Measurements from ENCODE around the gene PCED1B. TPM values are rescaled to one million over a fixed set of nuclear protein-coding genes. Genes with fewer than 3 reads are reported as not detected.
A peak's percentile ranks its signal among the peaks of the same experiment; 100 is the strongest.

Gene PCED1B
- total RNA-seq, 6 donors from 2014 or later, result 4.6 to 53.4 (median 11.7) TPM

- DNase-seq (no peak), ATAC-seq (ENCODE audit: low FRiP score in 2 of 2) (no peak)
- no peaks in the 10 kb centered on the region for H3K36me3 ChIP-seq
- H3K4me3 ChIP-seq, result no peak overlapping the region
- WGBS, 2 donors, result 86 to 90% methylated on average over 1 of the region's 1 CpG
- TF ChIP-seq CTCF (IDR thresholded peaks at IDR 0.05) (no peak), EP300 (IDR thresholded peaks at IDR 0.05) (no peak), POLR2A (IDR thresholded peaks at IDR 0.05) (no peak), POLR2AphosphoS5 (IDR thresholded peaks at IDR 0.05) (no peak)
- H3K9me3 ChIP-seq, result no peaks in the 10 kb centered on the region
- peaks cover 21 to 61% (median 42%) of the 10 kb centered on the region in 4 donors for H3K4me1 ChIP-seq
- H3K27ac ChIP-seq, result peak overlapping the region in 1 of 4 donors; percentile 44
- no peaks in the 10 kb centered on the region for H3K27me3 ChIP-seq
Measured at GRCh38 chr12:47084172-47084571, 4.8 kb downstream of the PCED1B start.

- peak in 1 of 2 donors; percentile 35 for DNase-seq
- TF ChIP-seq POLR2AphosphoS5 (IDR thresholded peaks at IDR 0.05), result peak in 1 of 2 donors; percentile 54
- TF ChIP-seq POLR2A (IDR thresholded peaks at IDR 0.05), result peak in 1 of 4 donors; percentile 24
- TF ChIP-seq EP300 (IDR thresholded peaks at IDR 0.05), result no peak
- no peak for TF ChIP-seq CTCF (IDR thresholded peaks at IDR 0.05)
- 33 to 55% methylated on average over 6 of the region's 6 CpGs for WGBS, 2 donors
- Histone ChIP-seq H3K9me3 (no peaks in the 10 kb centered on the region), H3K4me3 (no peak overlapping the region), H3K27ac (peak overlapping the region in 2 of 4 donors; percentile 4 to 63), H3K36me3 (no peaks in the 10 kb centered on the region), H3K27me3 (no peaks in the 10 kb centered on the region), H3K4me1 (peaks cover 20 to 61% (median 41%) of the 10 kb centered on the region in 4 donors)
- peak in 1 of 2 donors; percentile 50 for ATAC-seq (ENCODE audit: low FRiP score in 2 of 2)
Measured at GRCh38 chr12:47085815-47086252, 6.4 kb downstream of the PCED1B start.

- TF ChIP-seq CTCF (IDR thresholded peaks at IDR 0.05) (no peak), EP300 (IDR thresholded peaks at IDR 0.05) (no peak), POLR2A (IDR thresholded peaks at IDR 0.05) (no peak), POLR2AphosphoS5 (IDR thresholded peaks at IDR 0.05) (no peak)
- no peaks in the 10 kb centered on the region for H3K9me3 ChIP-seq
- no peak overlapping the region for H3K27ac ChIP-seq
- H3K36me3 ChIP-seq, result no peaks in the 10 kb centered on the region
- ATAC-seq (ENCODE audit: low FRiP score in 2 of 2), result no peak
- H3K4me3 ChIP-seq, result no peak overlapping the region
- 69 to 87% methylated on average over 2 of the region's 2 CpGs for WGBS, 2 donors
- H3K4me1 ChIP-seq, result peaks cover 13 to 49% (median 28%) of the 10 kb centered on the region in 4 donors
- DNase-seq, result no peak
- H3K27me3 ChIP-seq, result no peaks in the 10 kb centered on the region
Measured at GRCh38 chr12:47087088-47087688, 7.8 kb downstream of the PCED1B start.

- Histone ChIP-seq H3K4me1 (peaks cover 4 to 38% (median 20%) of the 10 kb centered on the region in 4 donors), H3K36me3 (no peaks in the 10 kb centered on the region), H3K4me3 (no peak overlapping the region), H3K27me3 (no peaks in the 10 kb centered on the region), H3K27ac (peak overlapping the region in 2 of 4 donors; percentile 31 to 42), H3K9me3 (no peaks in the 10 kb centered on the region)
- DNase-seq (no peak), ATAC-seq (ENCODE audit: low FRiP score in 2 of 2) (no peak)
- 54 to 55% methylated on average over 7 of the region's 7 CpGs for WGBS, 2 donors
- TF ChIP-seq EP300 (IDR thresholded peaks at IDR 0.05), result no peak
- TF ChIP-seq CTCF (IDR thresholded peaks at IDR 0.05), result no peak
- TF ChIP-seq POLR2AphosphoS5 (IDR thresholded peaks at IDR 0.05), result no peak
- no peak for TF ChIP-seq POLR2A (IDR thresholded peaks at IDR 0.05)
Measured at GRCh38 chr12:47088021-47088944, 8.9 kb downstream of the PCED1B start.

All from upper lobe of left lung (tissue), 6 donors.